NOMO-1 (cell line): Measurements from ENCODE around the gene ZBTB7C.
"Not testable (repeated sequence)": the region's sequence is repeated elsewhere in the genome, so short reads cannot be mapped to it uniquely, and the experiment has no call there.

Experiments
- DNase-seq, 2 experiments: peaks; one replicate each; lab custom pipeline; 2025; ENCODE audit not compliant: unreplicated experiment in 2 of 2; lab: John Stamatoyannopoulos, UW

ZBTB7C gene

GRCh38 chr18:48408727-48409590 is at the start of gene ZBTB7C:
TSS of gene ZBTB7C (minus strand) at chr18:48409383.
- DNase-seq = peak; percentile 34 to 46

- no peak for DNase-seq
Measured at GRCh38 chr18:48456838-48457237, 47.7 kb upstream of the ZBTB7C start.

- peak in 1 of 2 experiments; percentile 26 for DNase-seq
Measured at GRCh38 chr18:48455555-48456478, 46.6 kb upstream of the ZBTB7C start.

- DNase-seq = peak in 1 of 2 experiments; percentile 18
Measured at GRCh38 chr18:48454261-48454757, 45.1 kb upstream of the ZBTB7C start.

GRCh38 chr18:48453330-48454066 is 44.3 kb upstream of the ZBTB7C start:
- no peak for DNase-seq

- DNase-seq = no peak
Measured at GRCh38 chr18:48452861-48453323, 43.7 kb upstream of the ZBTB7C start.

GRCh38 chr18:48450685-48451084 is 41.5 kb upstream of the ZBTB7C start:
- DNase-seq = no peak

- DNase-seq = peak; percentile 83 to 86
Measured at GRCh38 chr18:48446582-48447225, 37.5 kb upstream of the ZBTB7C start.

- peak; percentile 80 to 81 for DNase-seq
Measured at GRCh38 chr18:48445540-48445939, 36.4 kb upstream of the ZBTB7C start.

- no peak for DNase-seq
Measured at GRCh38 chr18:48442761-48443160, 33.6 kb upstream of the ZBTB7C start.

- DNase-seq = no peak
Measured at GRCh38 chr18:48441405-48441881, 32.3 kb upstream of the ZBTB7C start.

- no peak for DNase-seq
Measured at GRCh38 chr18:48440924-48441323, 31.7 kb upstream of the ZBTB7C start.

- DNase-seq = no peak
Measured at GRCh38 chr18:48436907-48437306, 27.7 kb upstream of the ZBTB7C start.

- DNase-seq = not testable (repeated sequence)
Measured at GRCh38 chr18:48434382-48434781, 25.2 kb upstream of the ZBTB7C start.

- DNase-seq = no peak
Measured at GRCh38 chr18:48433541-48433940, 24.4 kb upstream of the ZBTB7C start.

- DNase-seq = no peak
Measured at GRCh38 chr18:48430150-48430549, 21.0 kb upstream of the ZBTB7C start.

- DNase-seq = no peak
Measured at GRCh38 chr18:48428475-48429177, 19.4 kb upstream of the ZBTB7C start.

- DNase-seq = no peak
Measured at GRCh38 chr18:48422947-48423378, 13.8 kb upstream of the ZBTB7C start.
